ENCODE results near the gene ANAPC15. TPM values are rescaled to one million over a fixed set of nuclear protein-coding genes. Genes with fewer than 3 reads are reported as not detected.

Gene ANAPC15
- total and polyA plus RNA-seq, 2 of the 13 experiments (the other 11 are each of a cell fraction or from before 2014, with no cell fraction given) = 18.8 to 25.7 TPM

DNA sequence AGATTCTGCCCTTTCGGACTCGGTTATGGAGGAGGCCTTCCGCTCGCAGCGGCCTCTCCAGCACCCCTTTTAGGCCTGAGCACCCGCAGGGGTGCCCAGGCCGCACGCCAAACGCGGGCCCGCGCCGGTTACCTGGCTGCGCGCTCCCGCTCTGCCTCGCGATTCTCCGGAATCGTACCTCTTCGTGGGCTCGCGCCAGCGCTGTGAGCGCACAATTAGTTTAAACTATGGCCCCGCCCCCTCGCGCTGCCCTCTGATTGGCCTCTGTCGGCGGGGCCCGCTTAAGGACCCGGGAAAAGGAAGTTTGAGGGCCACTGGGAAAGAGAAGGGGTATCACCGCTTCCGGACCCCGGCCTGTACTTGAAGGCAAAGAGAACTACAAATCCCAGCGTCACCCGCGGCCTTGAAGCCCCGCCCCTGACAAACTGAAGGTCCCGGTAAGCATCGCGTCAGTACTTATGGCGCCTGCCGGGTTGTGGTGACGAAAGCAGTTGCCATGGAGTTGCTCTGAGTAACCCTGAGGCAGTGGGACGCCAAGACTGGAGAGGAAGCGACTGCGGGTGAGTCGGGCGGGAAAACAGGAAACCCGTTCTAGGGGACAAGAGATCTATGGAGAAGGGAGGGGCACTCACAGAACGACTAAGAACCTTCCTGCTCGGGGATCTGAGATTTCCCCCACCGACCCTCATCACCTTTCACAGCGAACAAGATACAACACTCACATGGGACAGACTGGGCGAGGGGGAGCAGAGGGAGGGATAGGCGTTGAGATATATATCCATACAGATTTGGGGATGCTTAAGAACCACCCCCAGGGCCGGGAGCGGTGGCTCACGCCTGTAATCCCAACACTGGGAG is 31.9 kb downstream of the ANAPC15 start, which contains the start of the genes LRRC51 and NUMA1 (continued):
- TF ChIP-seq, protein P1, sequence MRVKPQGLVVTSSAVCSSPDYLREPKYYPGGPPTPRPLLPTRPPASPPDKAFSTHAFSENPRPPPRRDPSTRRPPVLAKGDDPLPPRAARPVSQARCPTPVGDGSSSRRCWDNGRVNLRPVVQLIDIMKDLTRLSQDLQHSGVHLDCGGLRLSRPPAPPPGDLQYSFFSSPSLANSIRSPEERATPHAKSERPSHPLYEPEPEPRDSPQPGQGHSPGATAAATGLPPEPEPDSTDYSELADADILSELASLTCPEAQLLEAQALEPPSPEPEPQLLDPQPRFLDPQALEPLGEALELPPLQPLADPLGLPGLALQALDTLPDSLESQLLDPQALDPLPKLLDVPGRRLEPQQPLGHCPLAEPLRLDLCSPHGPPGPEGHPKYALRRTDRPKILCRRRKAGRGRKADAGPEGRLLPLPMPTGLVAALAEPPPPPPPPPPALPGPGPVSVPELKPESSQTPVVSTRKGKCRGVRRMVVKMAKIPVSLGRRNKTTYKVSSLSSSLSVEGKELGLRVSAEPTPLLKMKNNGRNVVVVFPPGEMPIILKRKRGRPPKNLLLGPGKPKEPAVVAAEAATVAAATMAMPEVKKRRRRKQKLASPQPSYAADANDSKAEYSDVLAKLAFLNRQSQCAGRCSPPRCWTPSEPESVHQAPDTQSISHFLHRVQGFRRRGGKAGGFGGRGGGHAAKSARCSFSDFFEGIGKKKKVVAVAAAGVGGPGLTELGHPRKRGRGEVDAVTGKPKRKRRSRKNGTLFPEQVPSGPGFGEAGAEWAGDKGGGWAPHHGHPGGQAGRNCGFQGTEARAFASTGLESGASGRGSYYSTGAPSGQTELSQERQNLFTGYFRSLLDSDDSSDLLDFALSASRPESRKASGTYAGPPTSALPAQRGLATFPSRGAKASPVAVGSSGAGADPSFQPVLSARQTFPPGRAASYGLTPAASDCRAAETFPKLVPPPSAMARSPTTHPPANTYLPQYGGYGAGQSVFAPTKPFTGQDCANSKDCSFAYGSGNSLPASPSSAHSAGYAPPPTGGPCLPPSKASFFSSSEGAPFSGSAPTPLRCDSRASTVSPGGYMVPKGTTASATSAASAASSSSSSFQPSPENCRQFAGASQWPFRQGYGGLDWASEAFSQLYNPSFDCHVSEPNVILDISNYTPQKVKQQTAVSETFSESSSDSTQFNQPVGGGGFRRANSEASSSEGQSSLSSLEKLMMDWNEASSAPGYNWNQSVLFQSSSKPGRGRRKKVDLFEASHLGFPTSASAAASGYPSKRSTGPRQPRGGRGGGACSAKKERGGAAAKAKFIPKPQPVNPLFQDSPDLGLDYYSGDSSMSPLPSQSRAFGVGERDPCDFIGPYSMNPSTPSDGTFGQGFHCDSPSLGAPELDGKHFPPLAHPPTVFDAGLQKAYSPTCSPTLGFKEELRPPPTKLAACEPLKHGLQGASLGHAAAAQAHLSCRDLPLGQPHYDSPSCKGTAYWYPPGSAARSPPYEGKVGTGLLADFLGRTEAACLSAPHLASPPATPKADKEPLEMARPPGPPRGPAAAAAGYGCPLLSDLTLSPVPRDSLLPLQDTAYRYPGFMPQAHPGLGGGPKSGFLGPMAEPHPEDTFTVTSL (CRISPR knock-in tag; IDR thresholded peaks at IDR 0.05; ENCODE audit: borderline replicate concordance) = no peak
- no peak for TF ChIP-seq ZNF17 (CRISPR knock-in tag; IDR thresholded peaks at IDR 0.05)
- TF ChIP-seq RFX5 (IDR thresholded peaks at IDR 0.05; ENCODE audit: low read depth, low read length) = peak; percentile 100
- TF ChIP-seq PAX8 (CRISPR knock-in tag; IDR thresholded peaks at IDR 0.05; ENCODE audit: borderline replicate concordance) = no peak
- TF ChIP-seq, protein P2, sequence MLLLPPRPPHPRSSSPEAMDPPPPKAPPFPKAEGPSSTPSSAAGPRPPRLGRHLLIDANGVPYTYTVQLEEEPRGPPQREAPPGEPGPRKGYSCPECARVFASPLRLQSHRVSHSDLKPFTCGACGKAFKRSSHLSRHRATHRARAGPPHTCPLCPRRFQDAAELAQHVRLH (CRISPR knock-in tag; IDR thresholded peaks at IDR 0.05; ENCODE audit: borderline replicate concordance, low read depth) = no peak; the same call in 1 of the 2 replicates
- TF ChIP-seq, protein P3, sequence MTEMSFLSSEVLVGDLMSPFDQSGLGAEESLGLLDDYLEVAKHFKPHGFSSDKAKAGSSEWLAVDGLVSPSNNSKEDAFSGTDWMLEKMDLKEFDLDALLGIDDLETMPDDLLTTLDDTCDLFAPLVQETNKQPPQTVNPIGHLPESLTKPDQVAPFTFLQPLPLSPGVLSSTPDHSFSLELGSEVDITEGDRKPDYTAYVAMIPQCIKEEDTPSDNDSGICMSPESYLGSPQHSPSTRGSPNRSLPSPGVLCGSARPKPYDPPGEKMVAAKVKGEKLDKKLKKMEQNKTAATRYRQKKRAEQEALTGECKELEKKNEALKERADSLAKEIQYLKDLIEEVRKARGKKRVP (CRISPR knock-in tag; IDR thresholded peaks at IDR 0.05) = peak in 1 of 2 experiments; percentile 41; a peak in 1 of 4 replicates
- TF ChIP-seq, protein P4, sequence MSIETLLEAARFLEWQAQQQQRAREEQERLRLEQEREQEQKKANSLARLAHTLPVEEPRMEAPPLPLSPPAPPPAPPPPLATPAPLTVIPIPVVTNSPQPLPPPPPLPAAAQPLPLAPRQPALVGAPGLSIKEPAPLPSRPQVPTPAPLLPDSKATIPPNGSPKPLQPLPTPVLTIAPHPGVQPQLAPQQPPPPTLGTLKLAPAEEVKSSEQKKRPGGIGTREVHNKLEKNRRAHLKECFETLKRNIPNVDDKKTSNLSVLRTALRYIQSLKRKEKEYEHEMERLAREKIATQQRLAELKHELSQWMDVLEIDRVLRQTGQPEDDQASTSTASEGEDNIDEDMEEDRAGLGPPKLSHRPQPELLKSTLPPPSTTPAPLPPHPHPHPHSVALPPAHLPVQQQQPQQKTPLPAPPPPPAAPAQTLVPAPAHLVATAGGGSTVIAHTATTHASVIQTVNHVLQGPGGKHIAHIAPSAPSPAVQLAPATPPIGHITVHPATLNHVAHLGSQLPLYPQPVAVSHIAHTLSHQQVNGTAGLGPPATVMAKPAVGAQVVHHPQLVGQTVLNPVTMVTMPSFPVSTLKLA (IDR thresholded peaks at IDR 0.05) = peak; percentile 44
- TF ChIP-seq ELF1 (CRISPR knock-in tag; IDR thresholded peaks at IDR 0.05) = peak; percentile 98
- TF ChIP-seq NKX3-1 (CRISPR knock-in tag; IDR thresholded peaks at IDR 0.05) = no peak
- no peak for TF ChIP-seq HNF4G (IDR thresholded peaks at IDR 0.05; ENCODE audit: borderline replicate concordance, low read depth, low read length)
- TF ChIP-seq HNF4G (CRISPR knock-in tag; IDR thresholded peaks at IDR 0.05; ENCODE audit: borderline replicate concordance, low read depth) = no peak
- no peak; the same call in 1 of the 2 replicates for TF ChIP-seq RELA (CRISPR knock-in tag; IDR thresholded peaks at IDR 0.05)
- TF ChIP-seq ZSCAN30 (CRISPR knock-in tag; IDR thresholded peaks at IDR 0.05) = no peak
- no peak for TF ChIP-seq HOXA7 (CRISPR knock-in tag; IDR thresholded peaks at IDR 0.05)
- peak; percentile 51; the same call in 1 of the 2 replicates for TF ChIP-seq SPEN (CRISPR knock-in tag; IDR thresholded peaks at IDR 0.05; ENCODE audit: low read depth)
- TF ChIP-seq ETV6 (CRISPR knock-in tag; conservative IDR thresholded peaks at IDR 0.05) = no peak
- peak; percentile 44; the same call in 1 of the 2 replicates for TF ChIP-seq MED1 (CRISPR knock-in tag; IDR thresholded peaks at IDR 0.05)
- TF ChIP-seq PLRG1 (conservative IDR thresholded peaks at IDR 0.05) = no peak
- TF ChIP-seq ZNF543 (CRISPR knock-in tag; IDR thresholded peaks at IDR 0.05) = no peak
- no peak for TF ChIP-seq ZNF550 (CRISPR knock-in tag; IDR thresholded peaks at IDR 0.05; ENCODE audit: borderline replicate concordance)
